C4-2B (cell line): ENCODE results near the gene DGCR8.

Experiments
- CTCF ChIP-seq: fragments of 450-650 bp; conservative IDR thresholded peaks from 2 replicates; pipeline ENCODE4 v1.5.1; 2017; ENCODE audit warnings: mild to moderate bottlenecking
- ZFX ChIP-seq: fragments of 450-650 bp; IDR thresholded peaks from 2 replicates; pipeline ENCODE4 v1.6.1; 2017

DNA sequence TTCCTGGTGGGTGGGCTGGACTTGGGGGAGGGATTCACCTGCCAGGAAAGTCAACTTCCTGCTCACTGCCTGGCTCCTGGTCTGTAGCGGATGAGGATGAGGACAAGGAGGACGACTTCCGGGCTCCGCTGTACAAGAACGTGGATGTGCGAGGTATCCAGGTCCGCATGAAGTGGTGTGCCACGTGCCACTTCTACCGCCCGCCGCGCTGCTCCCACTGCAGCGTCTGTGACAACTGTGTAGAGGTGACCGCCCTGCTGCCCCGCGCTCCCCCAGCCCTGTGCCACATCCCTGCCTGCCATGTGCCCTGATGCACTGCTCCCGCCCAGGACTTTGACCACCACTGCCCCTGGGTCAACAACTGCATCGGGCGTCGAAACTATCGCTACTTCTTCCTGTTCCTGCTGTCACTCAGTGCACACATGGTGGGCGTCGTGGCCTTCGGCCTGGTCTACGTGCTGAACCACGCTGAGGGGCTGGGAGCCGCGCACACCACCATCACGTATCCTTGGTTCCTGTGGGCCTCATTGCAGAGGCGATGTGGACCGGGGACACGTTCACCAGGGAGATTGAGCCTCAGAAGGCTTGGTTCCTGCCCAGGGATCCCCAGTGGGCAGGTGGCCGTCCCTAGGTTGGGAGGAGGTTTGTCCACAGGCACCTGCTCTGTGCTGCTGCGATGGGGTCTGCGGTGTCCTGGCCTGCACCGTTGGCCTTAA, 59.5 kb downstream of the DGCR8 start:
- TF ChIP-seq CTCF (no peak), ZFX (no peak)
